T-helper 2 cell (primary cell): ENCODE measurements around the gene GOLGA6L10.
"Not testable (repeated sequence)": the region's sequence is repeated elsewhere in the genome, so short reads cannot be mapped to it uniquely, and the experiment has no call there.

Experiments used
- DNase-seq, 5 experiments: peaks; one replicate each; pipeline versions ENCODE4 v3.0.0 to v3.0.0-alpha.2; 2012 to 2022

The GOLGA6L10 gene

GRCh38 chr15:82317091-82317489 lies 32.2 kb downstream of the GOLGA6L10 start:
- DNase-seq = no peak

- DNase-seq = not testable (repeated sequence)
Measured at GRCh38 chr15:82316247-82317090, 32.8 kb downstream of the GOLGA6L10 start.

DNA sequence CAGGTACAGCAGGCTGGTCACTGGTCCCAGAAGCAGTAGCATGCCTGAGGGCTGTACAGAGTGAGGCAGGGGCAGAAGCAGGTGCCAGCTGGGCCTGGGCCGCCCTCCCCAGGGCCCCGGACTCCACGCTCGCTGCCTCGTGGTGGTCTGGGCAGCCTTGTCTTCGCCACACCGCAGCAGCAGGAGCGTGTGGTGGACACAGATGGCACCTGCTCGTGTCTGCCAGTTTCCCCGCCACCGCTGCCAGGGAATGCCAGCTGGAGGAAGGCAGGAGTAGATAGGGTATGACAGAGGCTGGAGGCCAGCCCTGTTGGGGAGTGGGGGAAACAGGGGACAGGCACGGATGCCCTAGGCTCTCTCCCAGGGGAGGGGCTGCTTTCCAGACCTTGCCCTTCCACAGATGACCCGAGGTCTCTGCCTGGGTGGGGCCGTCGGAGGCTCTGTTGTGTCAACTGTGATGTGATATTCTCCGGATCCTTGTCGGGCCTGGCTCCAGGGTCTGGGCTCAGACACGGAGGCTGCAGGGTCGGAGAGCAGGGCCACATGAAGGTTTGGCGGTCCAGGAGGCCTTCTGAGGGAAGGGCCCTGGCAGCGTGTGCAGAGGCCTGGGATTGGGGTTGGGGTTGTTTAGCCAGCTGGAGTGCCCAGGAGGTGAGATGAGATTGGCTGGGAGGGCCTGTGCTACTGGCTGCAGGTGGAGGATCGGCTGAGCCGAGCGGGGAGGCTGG lies 33.6 kb downstream of the GOLGA6L10 start:
- DNase-seq = no peak

DNA sequence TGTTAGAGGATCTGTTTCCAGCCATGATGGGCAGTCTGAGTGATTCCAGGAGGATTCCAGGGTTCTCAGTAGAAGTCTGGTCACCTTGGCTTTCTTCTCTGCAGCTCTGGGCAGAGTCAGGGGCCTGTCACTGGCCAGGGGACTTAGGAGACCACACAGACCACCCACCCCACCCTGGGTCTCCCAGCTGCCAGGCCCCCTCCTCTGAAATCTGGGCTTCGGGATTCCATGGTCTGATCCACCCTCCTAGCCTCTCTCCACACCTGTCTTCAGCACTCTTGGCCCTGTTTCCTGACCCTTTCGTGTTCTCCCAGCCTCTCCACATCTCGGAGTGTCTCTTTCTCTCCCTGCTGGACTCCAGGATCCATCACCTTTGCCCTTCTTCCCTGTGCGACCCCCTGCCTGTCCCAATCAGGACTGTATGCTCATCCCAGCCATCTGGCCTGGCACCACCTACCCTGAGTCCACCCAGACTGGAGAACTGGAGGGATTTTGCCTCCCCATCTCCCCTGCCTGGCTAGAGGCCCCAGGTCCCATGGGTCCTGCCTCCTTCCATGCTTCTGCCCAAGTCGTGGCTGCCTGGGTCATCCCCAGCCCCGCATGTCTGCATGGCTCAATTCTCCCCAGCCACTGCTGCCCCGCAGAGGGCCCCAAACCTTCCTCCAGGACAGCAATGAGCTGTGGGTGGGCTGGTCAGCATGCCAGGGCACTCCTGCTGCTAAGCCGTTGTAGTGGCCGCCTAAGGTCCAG lies 34.3 kb downstream of the GOLGA6L10 start:
- no peak for DNase-seq

DNA sequence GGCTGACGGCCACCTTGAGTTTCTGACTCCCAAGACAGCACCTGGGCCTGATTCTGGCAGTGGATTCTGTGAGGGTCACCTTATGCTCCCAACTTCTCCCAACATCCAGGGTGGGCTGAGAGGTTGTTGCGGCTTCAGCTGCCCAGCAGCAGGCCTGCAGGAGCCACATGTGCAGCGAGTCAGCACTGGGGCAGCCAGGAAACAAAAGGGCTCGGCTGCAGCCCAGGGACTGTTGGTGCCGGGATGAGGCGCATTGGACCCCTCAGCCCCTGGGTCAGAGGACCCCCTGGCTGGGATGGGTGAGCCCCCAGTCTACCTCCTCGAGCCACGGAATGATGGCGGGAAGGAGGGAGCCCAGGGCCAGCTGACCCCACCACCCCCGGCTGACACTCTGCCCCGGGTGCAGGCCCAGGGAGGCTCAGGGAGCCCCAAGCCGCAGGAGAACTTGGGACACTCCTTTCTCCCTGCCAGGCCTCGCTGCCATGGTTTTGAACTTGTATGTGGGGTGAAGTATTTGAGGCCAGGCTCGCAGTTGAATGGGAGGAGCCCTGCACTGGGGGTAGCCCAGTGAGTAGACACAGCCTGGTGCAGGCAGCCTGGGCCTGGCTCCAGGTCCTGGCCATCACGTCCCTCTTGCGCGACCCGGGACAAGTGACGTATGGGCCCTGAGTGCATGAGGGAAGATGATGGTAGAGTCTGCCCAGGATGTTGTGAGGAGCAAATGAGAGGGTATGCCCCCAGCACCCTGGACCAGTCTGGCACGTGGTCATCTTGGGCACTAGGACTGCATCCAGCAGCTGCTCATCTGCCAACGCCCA lies 35.1 kb downstream of the GOLGA6L10 start:
- DNase-seq = not testable (repeated sequence)

- DNase-seq = no peak
Measured at GRCh38 chr15:82313446-82313845, 35.8 kb downstream of the GOLGA6L10 start.

- no peak for DNase-seq
Measured at GRCh38 chr15:82312586-82313349, 36.5 kb downstream of the GOLGA6L10 start.

- not testable (repeated sequence) for DNase-seq
Measured at GRCh38 chr15:82311321-82311720, 38.0 kb downstream of the GOLGA6L10 start.

GRCh38 chr15:82309802-82310201 lies 39.5 kb downstream of the GOLGA6L10 start:
- no peak for DNase-seq

DNA sequence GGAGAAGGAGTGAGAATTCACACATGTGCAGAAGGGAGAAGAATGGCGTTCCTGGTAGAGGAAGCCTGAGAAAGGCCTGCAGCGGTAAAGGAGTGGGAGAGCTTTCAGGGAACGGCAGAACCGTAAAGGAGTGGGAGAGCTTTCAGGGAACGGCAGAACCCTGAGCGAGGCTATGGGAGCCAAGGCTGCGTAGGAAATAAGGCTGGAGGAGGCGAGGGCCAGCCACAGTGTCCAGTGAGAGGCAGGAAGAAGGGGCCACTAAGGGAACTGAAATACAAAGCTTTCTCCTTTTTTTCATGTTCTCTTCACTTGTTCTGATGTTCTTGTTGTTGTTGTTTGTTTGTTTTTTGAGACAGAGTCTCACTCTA lies 41.6 kb downstream of the GOLGA6L10 start:
- no peak for DNase-seq

GRCh38 chr15:82306791-82307713 lies 42.2 kb downstream of the GOLGA6L10 start:
- no peak for DNase-seq

DNA sequence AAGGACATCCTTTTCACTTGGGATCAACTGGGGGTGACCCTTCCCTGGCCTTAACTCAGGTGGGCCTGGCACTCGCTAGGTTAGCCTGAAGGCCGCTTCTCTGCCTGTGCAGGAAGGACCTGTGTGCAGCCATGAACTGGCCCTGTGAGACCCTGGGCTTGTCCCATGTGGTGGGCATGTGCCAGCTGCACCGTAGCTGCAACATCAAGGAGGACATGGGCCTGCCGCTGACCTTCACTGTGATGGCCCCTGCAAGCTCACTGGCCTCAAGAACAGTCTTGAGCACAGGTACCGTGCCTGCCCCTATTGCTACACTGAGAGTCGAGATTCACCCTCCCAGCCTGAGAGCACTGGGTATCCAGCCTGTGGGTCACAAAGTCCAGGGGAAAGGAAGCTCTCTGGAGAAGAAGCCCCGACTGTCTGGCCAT lies 43.6 kb downstream of the GOLGA6L10 start:
- no peak for DNase-seq

GRCh38 chr15:82304778-82305090 lies 44.5 kb downstream of the GOLGA6L10 start:
- DNase-seq = no peak

DNA sequence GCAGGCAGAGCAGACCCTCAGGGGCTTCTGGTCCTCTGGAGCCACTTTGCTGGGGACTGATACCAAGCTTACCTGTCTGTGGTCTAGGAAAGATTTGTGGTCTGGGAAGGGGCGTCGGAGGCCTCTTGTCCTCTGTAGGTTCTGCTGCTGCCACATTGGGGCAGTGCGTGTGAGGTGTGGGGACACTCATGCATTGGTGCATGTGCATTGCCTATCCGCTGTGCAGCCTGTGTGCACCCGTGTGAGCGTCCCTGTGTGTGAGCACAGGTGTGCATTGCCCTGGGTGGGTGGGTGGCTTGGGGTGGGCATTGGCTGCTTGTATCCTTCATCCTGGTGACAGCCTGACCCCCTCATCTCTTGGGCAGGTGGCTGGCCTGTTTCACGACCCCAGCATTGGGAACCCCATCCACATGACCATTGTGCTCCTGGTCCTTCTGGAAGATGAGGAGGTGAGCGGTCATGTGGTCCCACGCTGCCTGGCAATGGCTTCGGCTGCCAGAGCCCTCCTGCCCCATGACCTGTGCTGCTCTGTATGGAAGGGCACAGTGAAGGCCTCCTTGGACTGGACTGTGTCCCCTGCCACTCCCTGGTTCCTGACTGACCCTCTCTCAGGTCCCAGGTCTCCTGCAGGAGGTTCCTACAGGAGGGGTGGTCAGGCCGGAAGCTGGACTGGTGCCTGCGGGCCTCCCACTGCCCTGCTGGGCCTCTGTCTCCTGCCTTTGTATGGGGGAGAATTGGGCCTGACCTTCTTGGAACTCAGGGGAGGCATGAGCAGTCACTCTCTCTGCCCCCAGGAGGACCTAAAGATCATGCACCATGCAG lies 45.1 kb downstream of the GOLGA6L10 start:
- no peak for DNase-seq

DNA sequence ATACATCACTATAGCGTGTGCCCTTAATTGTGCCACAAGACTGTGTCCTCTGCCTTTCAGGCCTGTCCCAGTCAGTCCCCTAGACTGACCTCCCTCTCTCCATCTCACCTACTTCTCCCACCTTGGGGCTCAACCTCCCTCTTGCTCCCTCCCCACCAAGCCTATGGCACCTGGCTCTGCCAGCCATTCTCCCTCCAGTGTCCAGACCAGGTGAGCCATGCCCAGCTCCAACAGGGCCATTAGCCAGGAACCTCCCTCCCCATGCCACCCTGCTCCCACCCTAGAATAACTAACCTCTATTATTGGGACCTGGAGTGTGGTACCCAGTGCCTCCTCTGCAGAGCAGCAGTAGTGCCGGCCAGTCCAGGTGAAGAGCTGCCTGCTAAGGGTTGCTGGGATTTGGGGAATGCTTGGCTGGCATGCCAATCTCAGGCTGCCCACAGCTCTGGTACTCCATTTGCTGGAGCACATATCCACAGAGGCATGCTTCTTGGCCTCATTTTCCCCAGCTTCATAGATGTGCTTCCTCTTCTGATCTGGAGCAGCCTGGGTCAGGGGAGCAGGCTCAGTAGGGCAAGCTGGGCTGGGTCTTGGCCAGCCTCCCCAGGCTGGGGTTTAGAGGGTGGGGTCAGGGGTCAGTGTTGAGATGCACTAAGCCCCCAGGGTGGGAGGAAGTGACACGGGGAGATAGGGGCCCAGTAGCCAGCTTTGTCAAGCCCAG lies 47.8 kb downstream of the GOLGA6L10 start:
- no peak for DNase-seq

DNA sequence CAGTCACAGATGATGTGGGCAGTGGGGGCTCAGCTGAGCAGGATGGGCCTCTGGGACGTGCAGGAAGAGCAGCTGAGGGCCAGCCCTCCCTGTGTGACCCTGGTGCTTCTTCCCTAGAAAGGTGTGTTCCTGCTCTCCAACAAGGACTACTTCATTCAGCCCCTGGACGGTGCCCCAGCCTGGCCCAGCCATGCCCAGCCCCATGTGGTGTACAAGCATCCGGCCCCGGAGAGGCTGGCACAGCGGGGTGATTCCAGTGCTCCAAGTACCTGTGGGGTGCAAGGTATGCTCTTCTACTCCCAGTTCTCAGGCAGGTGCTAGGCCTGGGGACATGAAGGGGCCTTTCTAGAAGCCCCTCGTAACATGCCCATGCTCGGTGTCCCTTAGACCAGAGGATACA lies 48.4 kb downstream of the GOLGA6L10 start:
- no peak for DNase-seq

DNA sequence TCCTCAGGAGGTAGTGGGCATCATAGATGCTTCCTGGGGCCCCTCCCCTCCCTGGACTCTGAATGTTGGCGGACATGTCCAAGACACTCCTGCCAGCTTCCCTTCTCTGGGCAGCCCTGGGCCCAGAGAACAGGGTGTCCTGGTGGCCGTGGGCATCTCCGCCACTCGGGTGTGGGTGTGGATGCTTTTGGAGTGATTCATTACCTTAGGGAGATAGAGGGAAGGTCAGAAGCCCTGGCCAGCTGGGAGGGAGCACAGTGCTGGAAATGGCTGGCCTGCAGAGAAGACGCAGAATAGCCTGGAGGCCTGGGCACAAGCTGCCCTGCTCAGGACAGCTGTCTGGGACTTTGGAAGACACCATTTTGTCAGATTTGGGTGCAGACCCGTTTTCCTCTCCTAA lies 48.9 kb downstream of the GOLGA6L10 start:
- not testable (repeated sequence) for DNase-seq

DNA sequence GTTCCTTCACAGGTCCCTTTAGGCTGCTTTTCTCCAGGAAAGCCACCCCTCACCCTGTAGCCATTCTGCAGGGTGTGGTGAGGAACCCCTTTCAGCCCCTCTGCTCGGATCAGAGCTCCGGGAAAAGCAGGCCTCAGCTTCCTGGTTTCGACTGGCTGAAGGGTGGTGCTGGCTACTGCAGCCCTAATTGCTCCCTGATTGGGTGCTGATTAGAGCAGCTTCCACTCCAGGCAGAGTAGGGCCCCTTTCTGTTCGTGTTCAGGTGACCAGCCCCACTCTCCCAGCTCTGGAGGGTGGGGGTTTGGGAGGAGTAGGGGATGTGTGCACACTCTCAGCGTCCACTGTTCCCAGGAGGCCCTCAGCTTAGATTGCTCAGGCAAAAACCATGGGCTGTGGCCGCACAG lies 49.8 kb downstream of the GOLGA6L10 start:
- not testable (repeated sequence) for DNase-seq

GRCh38 chr15:82298520-82298919 lies 50.8 kb downstream of the GOLGA6L10 start:
- peak in 4 of 5 experiments; percentile 24 to 80 (median 44) for DNase-seq
